Esophagus muscularis mucosa (tissue), 4 donors: Measurements from ENCODE around the gene PDE4A. TPM values are rescaled to one million over a fixed set of nuclear protein-coding genes. Genes with fewer than 3 reads are reported as not detected.
A peak's percentile ranks its signal among the peaks of the same experiment; 100 is the strongest.
"Not testable (repeated sequence)": the region's sequence is repeated elsewhere in the genome, so short reads cannot be mapped to it uniquely, and the experiment has no call there.

Experiments
- DNase-seq: peaks from one replicate; pipeline ENCODE4 v3.0.0-alpha.2; 2017; ENCODE audit errors: extremely low spot score
- H3K27ac ChIP-seq, 4 donors: fragments of 200-600 bp; sonication (generic); replicated peaks in 1 of 4; 1 replicate in 3 of 4; 2 replicates in 1 of 4; pipeline ENCODE4 v1.5.1; 2016 to 2019; ENCODE audit warnings: mild to moderate bottlenecking in 1 of 4
- H3K27me3 ChIP-seq, 4 donors: fragments of 200-600 bp; sonication (generic); one replicate each; pipeline versions ENCODE4 v1.5.1 to v1.6.0; 2016 to 2019
- H3K36me3 ChIP-seq, 4 donors: fragments of 200-600 bp; sonication (generic); one replicate each; pipeline ENCODE4 v1.5.1; 2016 to 2019
- H3K4me1 ChIP-seq, 4 donors: fragments of 200-600 bp; sonication (generic); one replicate each; pipeline ENCODE4 v1.5.1; 2016 to 2019
- H3K4me3 ChIP-seq, 4 donors: fragments of 200-600 bp; sonication (generic); 1 replicate in 2 of 4; 2 replicates in 2 of 4; pipeline ENCODE4 v1.5.1; 2016 to 2019; ENCODE audit warnings: mild to moderate bottlenecking in 4 of 4, moderate library complexity in 1 of 4
- H3K9me3 ChIP-seq, 4 donors: fragments of 200-600 bp; sonication (generic); 1 replicate in 3 of 4; 2 replicates in 1 of 4; pipeline ENCODE4 v1.5.1; 2016 to 2019
- CTCF ChIP-seq, 3 experiments: fragments of 200-600 bp in 2 of 3; fragments of 450-650 bp in 1 of 3; sonication (generic) in 2 of 3; IDR thresholded peaks; one replicate each; pipeline ENCODE4 v1.5.1; 2017 to 2019; ENCODE audit warnings: antibody characterized with exemption in 3 of 3, mild to moderate bottlenecking in 2 of 3, moderate library complexity in 1 of 3
- EP300 ChIP-seq: sonication (generic); formaldehyde crosslinking; IDR thresholded peaks from one replicate; pipeline ENCODE4 v1.6.1; 2017; ENCODE audit warnings: antibody characterized with exemption
- POLR2A ChIP-seq: fragments of 450-650 bp; IDR thresholded peaks from one replicate; pipeline ENCODE4 v1.6.1; 2017; ENCODE audit warnings: antibody characterized with exemption, moderate library complexity, mild to moderate bottlenecking, low read depth
- POLR2AphosphoS5 ChIP-seq, 2 donors: sonication (generic); formaldehyde crosslinking; IDR thresholded peaks; one replicate each; pipeline ENCODE4 v1.6.1; 2017; ENCODE audit warnings: antibody characterized with exemption in 2 of 2
- WGBS: methylation state at CpG from one replicate; pipeline ENCODE4 v1.1.5; 2018; 5-methylcytosine and 5-hydroxymethylcytosine counted together
- intact Hi-C: fragments of 100-400 bp; cut with DNase I; formaldehyde crosslinking; loops from one replicate; pipeline ENCODE4 v1.15.1; 2023
- total RNA-seq, 4 donors: library from RNA; depleted of rRNA; stranded (reverse); fragments of >200 nt; gene quantifications; one replicate each; pipeline versions ENCODE4 v1.1.0 to v1.2.1, GENCODE V29; 2016

The PDE4A gene
- total RNA-seq, 4 donors from 2014 or later = 11.6 to 24.5 (median 14.1) TPM

DNA sequence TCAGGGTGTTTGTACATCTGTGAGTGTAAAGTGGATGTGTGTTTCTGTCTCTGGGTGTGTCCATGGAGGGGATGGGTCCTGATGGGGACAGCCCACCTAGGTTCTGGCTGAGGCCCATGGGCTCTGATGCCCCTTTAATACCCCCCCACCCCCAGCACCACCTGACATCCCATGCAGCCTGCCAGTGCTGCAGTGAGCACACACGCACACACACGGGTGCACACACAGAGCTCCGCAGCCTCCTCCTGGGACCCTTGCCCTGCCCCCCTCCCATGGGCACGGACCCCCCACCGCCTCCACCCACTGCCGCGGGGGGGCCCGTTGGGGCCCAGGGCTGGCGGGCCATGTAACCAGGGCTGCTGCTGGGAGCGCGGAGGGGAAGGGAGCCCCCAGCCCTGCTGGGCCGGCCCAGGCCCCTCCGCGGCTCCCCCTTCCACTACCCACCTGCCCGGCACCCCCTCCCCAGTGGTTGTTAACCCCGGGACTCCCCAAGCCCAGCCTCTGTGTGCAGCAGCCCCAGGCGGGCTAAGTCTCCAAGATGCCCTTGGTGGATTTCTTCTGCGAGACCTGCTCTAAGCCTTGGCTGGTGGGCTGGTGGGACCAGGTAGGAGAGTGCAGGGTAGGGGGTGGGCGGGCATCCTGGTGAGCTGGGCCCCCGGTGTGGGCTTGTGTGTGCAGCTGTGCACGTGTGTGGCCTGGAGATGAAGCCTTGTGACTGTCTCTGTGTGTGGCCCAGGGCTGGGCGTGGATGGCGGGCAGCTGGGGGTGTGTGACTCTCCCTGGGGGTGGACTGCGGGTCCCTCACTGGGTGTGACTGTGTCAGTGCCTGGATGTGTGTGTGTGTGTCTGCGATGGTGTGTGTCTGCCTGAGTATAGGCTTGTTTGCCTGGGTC lies 32.6 kb downstream of the PDE4A start:
- 80% methylated on average over 1 of the region's 25 CpGs for WGBS
- no peak overlapping the region for H3K27ac ChIP-seq
- no peak for DNase-seq
- no peaks in the 10 kb centered on the region for H3K9me3 ChIP-seq
- H3K36me3 ChIP-seq = peaks cover 5 to 58% (median 47%) of the 10 kb centered on the region in 4 donors
- TF ChIP-seq EP300 = no peak
- no peak for TF ChIP-seq POLR2A
- TF ChIP-seq CTCF (IDR thresholded peaks at IDR 0.05) = no peak
- no peak for TF ChIP-seq POLR2AphosphoS5 (IDR thresholded peaks at IDR 0.05)
- H3K27me3 ChIP-seq = peaks cover 0 to 5% (median 0%) of the 10 kb centered on the region in 4 donors
- no peak overlapping the region for H3K4me3 ChIP-seq
- H3K4me1 ChIP-seq = peaks cover 0 to 8% (median 3%) of the 10 kb centered on the region in 4 donors
- intact Hi-C loops = no loop called here

GRCh38 chr19:10453852-10454251 lies 33.5 kb downstream of the PDE4A start:
- no peak for TF ChIP-seq POLR2AphosphoS5 (IDR thresholded peaks at IDR 0.05)
- TF ChIP-seq EP300 = no peak
- no peak for TF ChIP-seq POLR2A
- TF ChIP-seq CTCF (IDR thresholded peaks at IDR 0.05) = no peak
- Histone ChIP-seq H3K4me3 (no peak overlapping the region), H3K4me1 (peaks cover 0 to 8% (median 3%) of the 10 kb centered on the region in 4 donors), H3K9me3 (no peaks in the 10 kb centered on the region), H3K36me3 (peaks cover 5 to 53% (median 43%) of the 10 kb centered on the region in 4 donors), H3K27me3 (peaks cover 0 to 5% (median 0%) of the 10 kb centered on the region in 4 donors), H3K27ac (no peak overlapping the region)
- 60% methylated on average over 1 of the region's 4 CpGs for WGBS
- intact Hi-C loops = no loop called here
- no peak for DNase-seq

- Histone ChIP-seq H3K4me3 (no peak overlapping the region), H3K27ac (no peak overlapping the region), H3K27me3 (peaks cover 0 to 5% (median 0%) of the 10 kb centered on the region in 4 donors), H3K4me1 (peaks cover 0 to 8% (median 3%) of the 10 kb centered on the region in 4 donors), H3K9me3 (no peaks in the 10 kb centered on the region), H3K36me3 (peaks cover 5 to 48% (median 39%) of the 10 kb centered on the region in 4 donors)
- intact Hi-C loops = no loop called here
- no peak for DNase-seq
- WGBS = 38% methylated on average over 5 of the region's 5 CpGs
- TF ChIP-seq POLR2AphosphoS5 (IDR thresholded peaks at IDR 0.05) (no peak), POLR2A (no peak), CTCF (IDR thresholded peaks at IDR 0.05) (no peak), EP300 (no peak)
These were observed 33.9 kb downstream of the PDE4A start for GRCh38 chr19:10454267-10454666.

- H3K4me1 ChIP-seq = peaks cover 7 to 14% (median 10%) of the 10 kb centered on the region in 4 donors
- intact Hi-C loops, H3K9me3 ChIP-seq, DNase-seq, H3K27me3 ChIP-seq, H3K27ac ChIP-seq, H3K4me3 ChIP-seq: not testable (repeated sequence)
- peaks cover 0 to 34% (median 20%) of the 10 kb centered on the region in 4 donors for H3K36me3 ChIP-seq
- WGBS = 86% methylated on average over 7 of the region's 7 CpGs
These were observed 38.4 kb downstream of the PDE4A start for GRCh38 chr19:10458733-10459132.

- no peak for TF ChIP-seq EP300
- no peak for TF ChIP-seq POLR2A
- no peak for TF ChIP-seq POLR2AphosphoS5 (IDR thresholded peaks at IDR 0.05)
- no peak for TF ChIP-seq CTCF (IDR thresholded peaks at IDR 0.05)
- 38% methylated on average over 8 of the region's 8 CpGs for WGBS
- H3K36me3 ChIP-seq = peaks cover 12 to 33% (median 24%) of the 10 kb centered on the region in 4 donors
- H3K4me3 ChIP-seq = peak overlapping the region; percentile 7 to 47 (median 30)
- DNase-seq = no peak
- H3K9me3 ChIP-seq = no peaks in the 10 kb centered on the region
- H3K4me1 ChIP-seq = peaks cover 7 to 14% (median 10%) of the 10 kb centered on the region in 4 donors
- intact Hi-C loops = no loop called here
- H3K27ac ChIP-seq = peak overlapping the region in 1 of 4 donors; percentile 49
- no peaks in the 10 kb centered on the region for H3K27me3 ChIP-seq
These were observed 40.3 kb downstream of the PDE4A start for GRCh38 chr19:10460714-10461046.
